ENCODE results near the gene KDM4C.

The KDM4C gene

GRCh38 chr9:7129391-7129790 lies 371.6 kb downstream of the KDM4C start:
- Histone ChIP-seq H3K36me3 (peaks cover 41% of the 10 kb centered on the region), H3K4me1 (ENCODE audit: control insufficient read depth in 1 of 2, insufficient read depth in 1 of 2, low read depth in 1 of 2, low read length in 1 of 2) (no peaks in the 10 kb centered on the region), H3K27ac (no peak overlapping the region), H3K4me3 (ENCODE audit: low read depth in 1 of 2, low read length in 1 of 2) (no peak overlapping the region), H3K9me3 (no peaks in the 10 kb centered on the region), H3K27me3 (no peaks in the 10 kb centered on the region)
- no peak for TF ChIP-seq CTCF (IDR thresholded peaks at IDR 0.05)

- Histone ChIP-seq H3K27ac (no peak overlapping the region), H3K4me1 (ENCODE audit: control insufficient read depth in 1 of 2, insufficient read depth in 1 of 2, low read depth in 1 of 2, low read length in 1 of 2) (no peaks in the 10 kb centered on the region), H3K36me3 (peaks cover 38% of the 10 kb centered on the region), H3K4me3 (ENCODE audit: low read depth in 1 of 2, low read length in 1 of 2) (no peak overlapping the region), H3K27me3 (no peaks in the 10 kb centered on the region), H3K9me3 (no peaks in the 10 kb centered on the region)
- TF ChIP-seq CTCF (IDR thresholded peaks at IDR 0.05): no peak
Observed at GRCh38 chr9:7130266-7130820, 372.6 kb downstream of the KDM4C start.

GRCh38 chr9:7132605-7133004 lies 374.8 kb downstream of the KDM4C start:
- peaks cover 38% of the 10 kb centered on the region for H3K36me3 ChIP-seq
- no peak for TF ChIP-seq CTCF (IDR thresholded peaks at IDR 0.05)

GRCh38 chr9:7135735-7136134 lies 378.0 kb downstream of the KDM4C start:
- no peak overlapping the region for H3K27ac ChIP-seq
- H3K9me3 ChIP-seq: no peaks in the 10 kb centered on the region
- H3K4me3 ChIP-seq (ENCODE audit: low read depth in 1 of 2, low read length in 1 of 2): no peak overlapping the region
- H3K36me3 ChIP-seq: peaks cover 14% of the 10 kb centered on the region
- H3K27me3 ChIP-seq: no peaks in the 10 kb centered on the region
- TF ChIP-seq CTCF (IDR thresholded peaks at IDR 0.05): no peak
- H3K4me1 ChIP-seq (ENCODE audit: control insufficient read depth in 1 of 2, insufficient read depth in 1 of 2, low read depth in 1 of 2, low read length in 1 of 2): no peaks in the 10 kb centered on the region

More at GRCh38 chr9:7132605-7133004, 374.8 kb downstream of the KDM4C start:
- no peak overlapping the region for H3K4me3 ChIP-seq (ENCODE audit: low read depth in 1 of 2, low read length in 1 of 2)
- no peaks in the 10 kb centered on the region for H3K27me3 ChIP-seq
- no peaks in the 10 kb centered on the region for H3K4me1 ChIP-seq (ENCODE audit: control insufficient read depth in 1 of 2, insufficient read depth in 1 of 2, low read depth in 1 of 2, low read length in 1 of 2)
- H3K9me3 ChIP-seq: no peaks in the 10 kb centered on the region
- no peak overlapping the region for H3K27ac ChIP-seq

- no peaks in the 10 kb centered on the region for H3K9me3 ChIP-seq
- TF ChIP-seq CTCF (IDR thresholded peaks at IDR 0.05): no peak
Observed at GRCh38 chr9:7137040-7137439, 379.3 kb downstream of the KDM4C start.

GRCh38 chr9:7137571-7137970 lies 379.8 kb downstream of the KDM4C start:
- Histone ChIP-seq H3K27ac (no peak overlapping the region), H3K27me3 (no peaks in the 10 kb centered on the region), H3K9me3 (no peaks in the 10 kb centered on the region), H3K4me3 (ENCODE audit: low read depth in 1 of 2, low read length in 1 of 2) (no peak overlapping the region), H3K36me3 (peaks cover 9% of the 10 kb centered on the region), H3K4me1 (ENCODE audit: control insufficient read depth in 1 of 2, insufficient read depth in 1 of 2, low read depth in 1 of 2, low read length in 1 of 2) (no peaks in the 10 kb centered on the region)
- no peak for TF ChIP-seq CTCF (IDR thresholded peaks at IDR 0.05)

More at GRCh38 chr9:7137040-7137439, 379.3 kb downstream of the KDM4C start:
- no peak overlapping the region for H3K27ac ChIP-seq
- no peaks in the 10 kb centered on the region for H3K4me1 ChIP-seq (ENCODE audit: control insufficient read depth in 1 of 2, insufficient read depth in 1 of 2, low read depth in 1 of 2, low read length in 1 of 2)
- H3K27me3 ChIP-seq: no peaks in the 10 kb centered on the region
- H3K4me3 ChIP-seq (ENCODE audit: low read depth in 1 of 2, low read length in 1 of 2): no peak overlapping the region
- peaks cover 14% of the 10 kb centered on the region for H3K36me3 ChIP-seq
